HepG2 (cell line): ENCODE data around the gene UBTD1. TPM values are rescaled to one million over a fixed set of nuclear protein-coding genes. Genes with fewer than 3 reads are reported as not detected.

Experiments used
- ESRRA ChIP-seq: sonication (generic); formaldehyde crosslinking; IDR thresholded peaks from 2 replicates; pipeline ENCODE4 v1.5.1; 2020; ENCODE audit warnings: mild to moderate bottlenecking, low read depth, missing genetic modification reagents
- HNRNPLL ChIP-seq: fragments of 200-400 bp; formaldehyde crosslinking; IDR thresholded peaks from 2 replicates; pipeline ENCODE4 v1.6.1; 2017; ENCODE audit warnings: mild to moderate bottlenecking, low read depth, low read length; ENCODE audit not compliant: poor library complexity, severe bottlenecking
- KAT8 ChIP-seq: IDR thresholded peaks from 2 replicates; pipeline ENCODE4 v1.6.1; 2016; ENCODE audit warnings: missing genetic modification reagents, missing compliant biosample characterization
- KLF16 ChIP-seq, 2 experiments: sonication (generic) in 1 of 2; formaldehyde crosslinking in 1 of 2; IDR thresholded peaks; 2 replicates each; pipeline versions ENCODE4 v1.6.1 to v1.8.0; 2016 to 2023; ENCODE audit warnings: missing genetic modification reagents in 2 of 2, missing compliant biosample characterization in 1 of 2
- MED1 ChIP-seq: sonication (generic); formaldehyde crosslinking; IDR thresholded peaks from 2 replicates; pipeline ENCODE4 v1.4.0; 2020; ENCODE audit warnings: missing genetic modification reagents
- MTA3 ChIP-seq: sonication (generic); formaldehyde crosslinking; IDR thresholded peaks from 2 replicates; pipeline ENCODE4 v1.4.0; 2020; ENCODE audit warnings: missing genetic modification reagents
- NCOA5 ChIP-seq: sonication (generic); formaldehyde crosslinking; IDR thresholded peaks from 2 replicates; pipeline ENCODE4 v1.4.0; 2020; ENCODE audit warnings: missing genetic modification reagents
- RBM22 ChIP-seq: fragments of 200-400 bp; formaldehyde crosslinking; optimal IDR thresholded peaks from 2 replicates; pipeline ENCODE3; 2017; ENCODE audit warnings: mild to moderate bottlenecking, low read length, moderate library complexity
- RFXANK ChIP-seq: IDR thresholded peaks from 2 replicates; pipeline ENCODE4 v1.6.1; 2016
- SMARCC2 ChIP-seq: fragments of 450-650 bp; IDR thresholded peaks from 2 replicates; pipeline ENCODE4 v1.6.1; 2017; ENCODE audit warnings: antibody characterized with exemption, mild to moderate bottlenecking
- SOX6 ChIP-seq, 2 experiments: fragments of 450-650 bp in 1 of 2; sonication (generic) in 1 of 2; formaldehyde crosslinking in 1 of 2; IDR thresholded peaks; 2 replicates each; pipeline versions ENCODE4 v1.4.0 to v1.6.1; 2017 to 2020; ENCODE audit warnings: antibody characterized with exemption in 1 of 2, mild to moderate bottlenecking in 1 of 2, missing genetic modification reagents in 1 of 2
- STAG1 ChIP-seq: sonication (generic); formaldehyde crosslinking; IDR thresholded peaks from 2 replicates; pipeline ENCODE4 v1.4.0; 2020; ENCODE audit warnings: missing genetic modification reagents
- XRCC5 ChIP-seq: fragments of 200-400 bp; formaldehyde crosslinking; optimal IDR thresholded peaks from 2 replicates; pipeline ENCODE3; 2017; ENCODE audit warnings: mild to moderate bottlenecking, low read length
- ZNF17 ChIP-seq: sonication (generic); formaldehyde crosslinking; IDR thresholded peaks from 2 replicates; pipeline ENCODE4 v1.5.0; 2020; ENCODE audit warnings: mild to moderate bottlenecking, missing genetic modification reagents
- ZNF367 ChIP-seq: sonication (generic); formaldehyde crosslinking; IDR thresholded peaks from 2 replicates; pipeline ENCODE4 v1.4.0; 2020; ENCODE audit warnings: missing genetic modification reagents, borderline replicate concordance
- ZNF501 ChIP-seq: sonication (generic); formaldehyde crosslinking; IDR thresholded peaks from 2 replicates; pipeline ENCODE4 v1.5.1; 2020; ENCODE audit warnings: mild to moderate bottlenecking, moderate library complexity, missing genetic modification reagents
- ZNF773 ChIP-seq: sonication (generic); formaldehyde crosslinking; IDR thresholded peaks from 2 replicates; pipeline ENCODE4 v1.4.0; 2020; ENCODE audit warnings: missing genetic modification reagents, borderline replicate concordance
- ZNF816 ChIP-seq: sonication (generic); formaldehyde crosslinking; IDR thresholded peaks from 2 replicates; pipeline ENCODE4 v1.8.0; 2022; ENCODE audit warnings: missing genetic modification reagents, mild to moderate bottlenecking, borderline replicate concordance
- ZNF883 ChIP-seq: sonication (generic); formaldehyde crosslinking; IDR thresholded peaks from 2 replicates; pipeline ENCODE4 v1.5.1; 2020; ENCODE audit warnings: mild to moderate bottlenecking, missing genetic modification reagents; ENCODE audit errors: not compliant biosample characterization
- ZSCAN29 ChIP-seq: sonication (generic); formaldehyde crosslinking; conservative IDR thresholded peaks from 2 replicates; pipeline ENCODE4 v1.4.0; 2020; ENCODE audit warnings: mild to moderate bottlenecking, missing genetic modification reagents
- polyA plus RNA-seq, 8 experiments: library from polyadenylated mRNA; depleted of rRNA in 3 of 8; stranded (reverse) in 7 of 8; unstranded in 1 of 8; fragments of >200 nt; fragmentation: Illumina TruSeq in 4 of 8; extraction: Trizol in 4 of 8; gene quantifications; 2 replicates each; pipeline versions ENCODE4 v1.2.1 to v1.2.3, GENCODE V29; 2011 to 2016; ENCODE audit warnings: low read depth in 4 of 8, missing spikeins in 1 of 8, mixed read lengths in 1 of 8; ENCODE audit not compliant: insufficient read depth in 1 of 8
- total RNA-seq, 5 experiments: library from RNA; depleted of rRNA; stranded (reverse); fragments of >200 nt; fragmentation: Illumina TruSeq; extraction: Trizol; gene quantifications; 2 replicates each; pipeline ENCODE4 v1.2.3, GENCODE V29; 2016; ENCODE audit warnings: low read depth in 1 of 5
- TF ChIP-seq, protein P1 (sequence below): sonication (generic); formaldehyde crosslinking; IDR thresholded peaks from 2 replicates; pipeline ENCODE4 v1.5.0; 2020; ENCODE audit warnings: mild to moderate bottlenecking, missing genetic modification reagents
- TF ChIP-seq, protein P2 (sequence below): sonication (generic); formaldehyde crosslinking; IDR thresholded peaks from 2 replicates; pipeline ENCODE4 v1.4.0; 2020; ENCODE audit warnings: mild to moderate bottlenecking, missing genetic modification reagents
- TF ChIP-seq, protein P3 (sequence below): sonication (generic); formaldehyde crosslinking; IDR thresholded peaks from 2 replicates; pipeline ENCODE4 v1.5.1; 2020; ENCODE audit warnings: missing genetic modification reagents, mild to moderate bottlenecking, borderline replicate concordance
- TF ChIP-seq, protein P4 (sequence below): sonication (generic); formaldehyde crosslinking; IDR thresholded peaks from 2 replicates; pipeline ENCODE4 v1.9.0; 2021; ENCODE audit warnings: missing genetic modification reagents, borderline replicate concordance
- TF ChIP-seq, protein P5 (sequence below): sonication (generic); formaldehyde crosslinking; IDR thresholded peaks from 2 replicates; pipeline ENCODE4 v1.8.0; 2023; ENCODE audit warnings: mild to moderate bottlenecking, missing genetic modification reagents

UBTD1 gene
- total and polyA plus RNA-seq, 2 of the 13 experiments (the other 11 are each of a cell fraction or from before 2014, with no cell fraction given), result 7.9 to 10.0 TPM

DNA sequence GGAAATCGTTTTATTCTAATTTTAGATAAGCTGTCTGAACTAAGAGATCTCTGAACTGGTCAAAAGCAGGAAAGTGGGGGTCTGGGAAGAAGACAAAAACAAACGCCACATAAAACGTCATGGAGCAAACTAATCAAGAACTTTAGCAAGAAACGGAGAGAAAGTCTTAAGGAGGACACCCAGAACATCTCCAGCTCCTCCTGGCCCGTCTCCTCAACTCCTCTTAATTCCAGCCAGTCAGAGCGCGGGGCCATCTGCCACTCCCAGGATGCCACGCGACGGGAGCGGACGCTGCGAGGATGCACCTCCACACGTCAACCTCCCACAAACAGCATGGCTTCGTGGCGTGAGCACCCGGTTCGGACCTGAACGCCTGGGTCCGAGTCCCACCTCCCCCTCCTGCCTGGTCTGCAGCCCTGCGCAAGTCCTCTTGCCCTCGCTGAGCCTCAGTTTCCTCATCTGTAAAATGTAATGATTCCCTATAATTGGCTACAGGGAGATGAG lies 1.1 kb upstream of the UBTD1 start (continued):
- TF ChIP-seq XRCC5 (peak; percentile 28), NCOA5 (CRISPR knock-in tag) (no peak), ZNF773 (CRISPR knock-in tag) (no peak), MTA3 (CRISPR knock-in tag) (no peak), ZNF883 (no peak), ZNF501 (CRISPR knock-in tag) (no peak), STAG1 (CRISPR knock-in tag) (no peak), RBM22 (peak; percentile 51), ESRRA (peak; percentile 31; the same call in 1 of the 2 replicates), RFXANK (CRISPR knock-in tag) (no peak), SMARCC2 (no peak), SOX6 (IDR thresholded peaks at IDR 0.05) (no peak), SOX6 (CRISPR knock-in tag; IDR thresholded peaks at IDR 0.05) (no peak; the same call in 1 of the 2 replicates), MED1 (CRISPR knock-in tag) (no peak), KLF16 (CRISPR knock-in tag; IDR thresholded peaks at IDR 0.05) (no peak), ZSCAN29 (no peak), ZNF816 (CRISPR knock-in tag) (no peak), KAT8 (no peak; the same call in 1 of the 2 replicates), HNRNPLL (peak; percentile 8), ZNF17 (no peak), ZNF367 (CRISPR knock-in tag) (0 out of 2 replicates have a peak, but pooled peaks have one; percentile 29)
- TF ChIP-seq, protein P1, sequence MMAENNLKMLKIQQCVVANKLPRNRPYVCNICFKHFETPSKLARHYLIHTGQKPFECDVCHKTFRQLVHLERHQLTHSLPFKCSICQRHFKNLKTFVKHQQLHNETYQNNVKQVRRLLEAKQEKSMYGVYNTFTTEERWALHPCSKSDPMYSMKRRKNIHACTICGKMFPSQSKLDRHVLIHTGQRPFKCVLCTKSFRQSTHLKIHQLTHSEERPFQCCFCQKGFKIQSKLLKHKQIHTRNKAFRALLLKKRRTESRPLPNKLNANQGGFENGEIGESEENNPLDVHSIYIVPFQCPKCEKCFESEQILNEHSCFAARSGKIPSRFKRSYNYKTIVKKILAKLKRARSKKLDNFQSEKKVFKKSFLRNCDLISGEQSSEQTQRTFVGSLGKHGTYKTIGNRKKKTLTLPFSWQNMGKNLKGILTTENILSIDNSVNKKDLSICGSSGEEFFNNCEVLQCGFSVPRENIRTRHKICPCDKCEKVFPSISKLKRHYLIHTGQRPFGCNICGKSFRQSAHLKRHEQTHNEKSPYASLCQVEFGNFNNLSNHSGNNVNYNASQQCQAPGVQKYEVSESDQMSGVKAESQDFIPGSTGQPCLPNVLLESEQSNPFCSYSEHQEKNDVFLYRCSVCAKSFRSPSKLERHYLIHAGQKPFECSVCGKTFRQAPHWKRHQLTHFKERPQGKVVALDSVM (CRISPR knock-in tag), result 0 out of 2 replicates have a peak, but pooled peaks have one; percentile 8
- TF ChIP-seq, protein P2, sequence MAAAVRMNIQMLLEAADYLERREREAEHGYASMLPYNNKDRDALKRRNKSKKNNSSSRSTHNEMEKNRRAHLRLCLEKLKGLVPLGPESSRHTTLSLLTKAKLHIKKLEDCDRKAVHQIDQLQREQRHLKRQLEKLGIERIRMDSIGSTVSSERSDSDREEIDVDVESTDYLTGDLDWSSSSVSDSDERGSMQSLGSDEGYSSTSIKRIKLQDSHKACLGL (CRISPR knock-in tag), result peak; percentile 88
- TF ChIP-seq, protein P3, sequence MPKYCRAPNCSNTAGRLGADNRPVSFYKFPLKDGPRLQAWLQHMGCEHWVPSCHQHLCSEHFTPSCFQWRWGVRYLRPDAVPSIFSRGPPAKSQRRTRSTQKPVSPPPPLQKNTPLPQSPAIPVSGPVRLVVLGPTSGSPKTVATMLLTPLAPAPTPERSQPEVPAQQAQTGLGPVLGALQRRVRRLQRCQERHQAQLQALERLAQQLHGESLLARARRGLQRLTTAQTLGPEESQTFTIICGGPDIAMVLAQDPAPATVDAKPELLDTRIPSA (CRISPR knock-in tag), result no peak
- TF ChIP-seq, protein P4, sequence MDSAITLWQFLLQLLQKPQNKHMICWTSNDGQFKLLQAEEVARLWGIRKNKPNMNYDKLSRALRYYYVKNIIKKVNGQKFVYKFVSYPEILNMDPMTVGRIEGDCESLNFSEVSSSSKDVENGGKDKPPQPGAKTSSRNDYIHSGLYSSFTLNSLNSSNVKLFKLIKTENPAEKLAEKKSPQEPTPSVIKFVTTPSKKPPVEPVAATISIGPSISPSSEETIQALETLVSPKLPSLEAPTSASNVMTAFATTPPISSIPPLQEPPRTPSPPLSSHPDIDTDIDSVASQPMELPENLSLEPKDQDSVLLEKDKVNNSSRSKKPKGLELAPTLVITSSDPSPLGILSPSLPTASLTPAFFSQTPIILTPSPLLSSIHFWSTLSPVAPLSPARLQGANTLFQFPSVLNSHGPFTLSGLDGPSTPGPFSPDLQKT (CRISPR knock-in tag), result no peak
- TF ChIP-seq, protein P5, sequence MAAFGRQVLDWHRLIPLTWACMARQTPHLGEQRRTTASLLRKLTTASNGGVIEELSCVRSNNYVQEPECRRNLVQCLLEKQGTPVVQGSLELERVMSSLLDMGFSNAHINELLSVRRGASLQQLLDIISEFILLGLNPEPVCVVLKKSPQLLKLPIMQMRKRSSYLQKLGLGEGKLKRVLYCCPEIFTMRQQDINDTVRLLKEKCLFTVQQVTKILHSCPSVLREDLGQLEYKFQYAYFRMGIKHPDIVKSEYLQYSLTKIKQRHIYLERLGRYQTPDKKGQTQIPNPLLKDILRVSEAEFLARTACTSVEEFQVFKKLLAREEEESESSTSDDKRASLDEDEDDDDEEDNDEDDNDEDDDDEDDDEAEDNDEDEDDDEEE (CRISPR knock-in tag), result peak; percentile 90
